Tibial artery (tissue), 4 donors: ENCODE measurements around the gene CCDC160.
A peak's percentile ranks its signal among the peaks of the same experiment; 100 is the strongest.

Source experiments
- DNase-seq, 2 donors: peaks; one replicate each; pipeline ENCODE4 v3.0.0-alpha.2; 2019
- H3K27ac ChIP-seq, 2 donors: fragments of 200-600 bp; sonication (generic) in 1 of 2; 1 replicate in 1 of 2; 2 replicates in 1 of 2; pipeline ENCODE4 v1.5.1; 2018 to 2019; ENCODE audit warnings: mild to moderate bottlenecking in 1 of 2
- H3K27me3 ChIP-seq, 2 donors: fragments of 200-600 bp; sonication (generic) in 1 of 2; one replicate each; pipeline versions ENCODE4 v1.5.1 to v1.6.0; 2016 to 2019
- H3K36me3 ChIP-seq, 3 donors: fragments of 200-600 bp; sonication (generic) in 2 of 3; one replicate each; pipeline ENCODE4 v1.5.1; 2016 to 2019; ENCODE audit warnings: mild to moderate bottlenecking in 2 of 3
- H3K4me1 ChIP-seq, 4 donors: fragments of 200-600 bp; sonication (generic) in 2 of 4; 1 replicate in 3 of 4; 2 replicates in 1 of 4; pipeline ENCODE4 v1.5.1; 2016 to 2019
- H3K4me3 ChIP-seq, 2 donors: fragments of 200-600 bp; sonication (generic) in 1 of 2; 1 replicate in 1 of 2; 2 replicates in 1 of 2; pipeline ENCODE4 v1.5.1; 2018 to 2019; ENCODE audit warnings: mild to moderate bottlenecking in 2 of 2
- H3K9me3 ChIP-seq, 3 donors: fragments of 200-600 bp; sonication (generic) in 1 of 3; one replicate each; pipeline ENCODE4 v1.5.1; 2016 to 2019
- intact Hi-C: fragments of 100-400 bp; cut with DNase I; formaldehyde crosslinking; loops from one replicate; pipeline ENCODE4 v1.15.0; 2023; ENCODE audit warnings: low total_unique reads
- TF ChIP-seq, protein P1 (sequence below), 2 experiments: fragments of 200-600 bp in 1 of 2; fragments of 450-650 bp in 1 of 2; IDR thresholded peaks; one replicate each; pipeline ENCODE4 v1.5.1; 2017 to 2019; ENCODE audit warnings: antibody characterized with exemption in 2 of 2, mild to moderate bottlenecking in 1 of 2, moderate library complexity in 1 of 2

Gene CCDC160

GRCh38 chrX:134236626-134237614 lies at the start of gene CCDC160:
Gene CCDC160, plus strand, starts transcription at chrX:134237182. Its CDS starts 7,619 bp downstream, at chrX:134244801.
- Histone ChIP-seq H3K4me1 (peaks cover 0 to 5% (median 0%) of the 10 kb centered on the region in 4 donors), H3K27me3 (no peaks in the 10 kb centered on the region), H3K9me3 (no peaks in the 10 kb centered on the region), H3K27ac (no peak within 1 kb of the TSS), H3K4me3 (peak within 1 kb of the TSS; percentile 48 to 55), H3K36me3 (no peaks in the 10 kb centered on the region)
- intact Hi-C loops = no loop called here
- DNase-seq = peak in 1 of 2 donors; percentile 20
- TF ChIP-seq, protein P1, sequence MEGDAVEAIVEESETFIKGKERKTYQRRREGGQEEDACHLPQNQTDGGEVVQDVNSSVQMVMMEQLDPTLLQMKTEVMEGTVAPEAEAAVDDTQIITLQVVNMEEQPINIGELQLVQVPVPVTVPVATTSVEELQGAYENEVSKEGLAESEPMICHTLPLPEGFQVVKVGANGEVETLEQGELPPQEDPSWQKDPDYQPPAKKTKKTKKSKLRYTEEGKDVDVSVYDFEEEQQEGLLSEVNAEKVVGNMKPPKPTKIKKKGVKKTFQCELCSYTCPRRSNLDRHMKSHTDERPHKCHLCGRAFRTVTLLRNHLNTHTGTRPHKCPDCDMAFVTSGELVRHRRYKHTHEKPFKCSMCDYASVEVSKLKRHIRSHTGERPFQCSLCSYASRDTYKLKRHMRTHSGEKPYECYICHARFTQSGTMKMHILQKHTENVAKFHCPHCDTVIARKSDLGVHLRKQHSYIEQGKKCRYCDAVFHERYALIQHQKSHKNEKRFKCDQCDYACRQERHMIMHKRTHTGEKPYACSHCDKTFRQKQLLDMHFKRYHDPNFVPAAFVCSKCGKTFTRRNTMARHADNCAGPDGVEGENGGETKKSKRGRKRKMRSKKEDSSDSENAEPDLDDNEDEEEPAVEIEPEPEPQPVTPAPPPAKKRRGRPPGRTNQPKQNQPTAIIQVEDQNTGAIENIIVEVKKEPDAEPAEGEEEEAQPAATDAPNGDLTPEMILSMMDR (IDR thresholded peaks at IDR 0.05) = no peak

DNA sequence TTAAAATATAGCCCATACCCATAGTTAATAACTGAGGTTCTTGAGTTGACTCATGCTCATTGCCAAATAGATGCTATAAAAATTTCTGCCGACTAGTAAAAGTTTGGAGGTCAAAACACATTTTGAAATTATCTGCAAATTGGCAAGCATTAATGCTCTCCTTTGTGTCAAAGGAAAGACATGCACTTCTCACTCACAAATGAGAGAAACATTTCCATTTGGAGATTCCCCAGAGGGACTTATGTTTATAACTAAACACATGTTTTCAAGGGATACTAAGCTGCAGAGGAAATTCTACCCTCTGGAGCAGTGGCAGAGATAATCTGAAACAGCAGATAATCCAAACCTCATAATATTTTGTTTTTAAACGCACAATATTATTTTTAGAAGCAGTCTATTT lies 45.7 kb upstream of the CCDC160 start:
- H3K4me1 ChIP-seq = no peaks in the 10 kb centered on the region
- no peaks in the 10 kb centered on the region for H3K9me3 ChIP-seq
- no peaks in the 10 kb centered on the region for H3K27me3 ChIP-seq
- TF ChIP-seq, protein P1 (IDR thresholded peaks at IDR 0.05) = no peak
- intact Hi-C loops = no loop called here
- DNase-seq = no peak
- no peak overlapping the region for H3K27ac ChIP-seq
- H3K36me3 ChIP-seq = no peaks in the 10 kb centered on the region
- H3K4me3 ChIP-seq = no peak overlapping the region

DNA sequence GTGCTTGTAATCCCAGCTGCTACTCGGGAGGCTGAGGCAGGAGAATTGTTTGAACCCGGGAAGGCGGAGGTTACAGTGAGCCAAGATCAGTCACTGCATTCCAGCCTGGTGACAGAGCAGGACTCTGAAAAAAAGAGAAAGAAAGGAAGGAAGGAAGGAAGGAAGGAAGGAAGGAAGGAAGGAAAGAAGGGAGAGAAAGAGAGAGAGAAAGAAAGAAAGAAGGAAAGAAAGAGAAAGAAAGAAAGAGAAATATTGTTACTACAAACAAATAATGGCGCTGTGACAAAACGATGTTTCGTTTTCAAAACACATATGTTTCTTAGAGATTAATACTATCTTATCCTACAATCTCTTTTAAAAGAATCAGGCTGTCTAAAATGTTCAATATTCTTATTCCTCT lies 42.1 kb upstream of the CCDC160 start:
- H3K27ac ChIP-seq = no peak overlapping the region
- H3K27me3 ChIP-seq = no peaks in the 10 kb centered on the region
- no peak for DNase-seq
- intact Hi-C loops = no loop called here
- no peak overlapping the region for H3K4me3 ChIP-seq
- TF ChIP-seq, protein P1 (IDR thresholded peaks at IDR 0.05) = no peak
- H3K36me3 ChIP-seq = no peaks in the 10 kb centered on the region
- peaks cover 0 to 8% (median 6%) of the 10 kb centered on the region in 3 donors for H3K9me3 ChIP-seq
- no peaks in the 10 kb centered on the region for H3K4me1 ChIP-seq

- intact Hi-C loops = no loop called here
Measured at GRCh38 chrX:134202561-134202960, 34.4 kb upstream of the CCDC160 start.

GRCh38 chrX:134206221-134206620 lies 30.8 kb upstream of the CCDC160 start:
- intact Hi-C loops = no loop called here
- Histone ChIP-seq H3K27me3 (no peaks in the 10 kb centered on the region), H3K27ac (no peak overlapping the region), H3K36me3 (no peaks in the 10 kb centered on the region), H3K4me1 (no peaks in the 10 kb centered on the region), H3K9me3 (peaks cover 0 to 6% (median 4%) of the 10 kb centered on the region in 3 donors), H3K4me3 (no peak overlapping the region)
- no peak for DNase-seq
- TF ChIP-seq, protein P1 (IDR thresholded peaks at IDR 0.05) = no peak

More at GRCh38 chrX:134202561-134202960, 34.4 kb upstream of the CCDC160 start:
- TF ChIP-seq, protein P1 (IDR thresholded peaks at IDR 0.05) = no peak
- Histone ChIP-seq H3K4me1 (no peaks in the 10 kb centered on the region), H3K27ac (no peak overlapping the region), H3K9me3 (peaks cover 0 to 3% (median 0%) of the 10 kb centered on the region in 3 donors), H3K36me3 (no peaks in the 10 kb centered on the region), H3K27me3 (no peaks in the 10 kb centered on the region), H3K4me3 (no peak overlapping the region)
- DNase-seq = no peak
